Activated T-cell treated with anti-CD3 and anti-CD28 coated beads, Interleukin-2, amount 50 U/mL, for 4 hours (primary cell): ENCODE measurements around the gene BRK1. TPM values are rescaled to one million over a fixed set of nuclear protein-coding genes. Genes with fewer than 3 reads are reported as not detected.
A peak's percentile ranks its signal among the peaks of the same experiment; 100 is the strongest.
"Not testable (repeated sequence)": the region's sequence is repeated elsewhere in the genome, so short reads cannot be mapped to it uniquely, and the experiment has no call there.

Experiments
- ATAC-seq, 2 donors: fragments of 200-7000 bp; cut with Tn5 transposase; one replicate each; pipeline ENCODE4 v1.10.0; 2021
- DNase-seq: peaks from one replicate; pipeline ENCODE4 v3.0.0-alpha.2; 2020
- H3K27me3 Mint-ChIP-seq: one replicate; pipeline ENCODE4 v1.8.0; 2021; ENCODE audit warnings: low read depth, mixed read lengths
- H3K36me3 Mint-ChIP-seq: one replicate; pipeline ENCODE4 v1.8.0; 2022; ENCODE audit warnings: mixed read lengths; ENCODE audit not compliant: insufficient read depth
- H3K4me1 Mint-ChIP-seq: one replicate; pipeline ENCODE4 v1.8.0; 2021; ENCODE audit warnings: low read depth, mixed read lengths
- H3K4me3 Mint-ChIP-seq: one replicate; pipeline ENCODE4 v1.8.0; 2021; ENCODE audit warnings: mild to moderate bottlenecking, moderate library complexity, mixed read lengths
- H3K9me3 Mint-ChIP-seq: one replicate; pipeline ENCODE4 v1.8.0; 2021; ENCODE audit warnings: mixed read lengths
- total RNA-seq, 3 donors: library from RNA; stranded (reverse); gene quantifications; one replicate each; pipeline ENCODE4 v1.2.1, GENCODE V29; 2021

The BRK1 gene
- total RNA-seq, result 100 to 1,000 TPM in 1 of 3 donors, 10 to 100 TPM in 2; 93.5 to 104 (median 96.6) TPM

DNA sequence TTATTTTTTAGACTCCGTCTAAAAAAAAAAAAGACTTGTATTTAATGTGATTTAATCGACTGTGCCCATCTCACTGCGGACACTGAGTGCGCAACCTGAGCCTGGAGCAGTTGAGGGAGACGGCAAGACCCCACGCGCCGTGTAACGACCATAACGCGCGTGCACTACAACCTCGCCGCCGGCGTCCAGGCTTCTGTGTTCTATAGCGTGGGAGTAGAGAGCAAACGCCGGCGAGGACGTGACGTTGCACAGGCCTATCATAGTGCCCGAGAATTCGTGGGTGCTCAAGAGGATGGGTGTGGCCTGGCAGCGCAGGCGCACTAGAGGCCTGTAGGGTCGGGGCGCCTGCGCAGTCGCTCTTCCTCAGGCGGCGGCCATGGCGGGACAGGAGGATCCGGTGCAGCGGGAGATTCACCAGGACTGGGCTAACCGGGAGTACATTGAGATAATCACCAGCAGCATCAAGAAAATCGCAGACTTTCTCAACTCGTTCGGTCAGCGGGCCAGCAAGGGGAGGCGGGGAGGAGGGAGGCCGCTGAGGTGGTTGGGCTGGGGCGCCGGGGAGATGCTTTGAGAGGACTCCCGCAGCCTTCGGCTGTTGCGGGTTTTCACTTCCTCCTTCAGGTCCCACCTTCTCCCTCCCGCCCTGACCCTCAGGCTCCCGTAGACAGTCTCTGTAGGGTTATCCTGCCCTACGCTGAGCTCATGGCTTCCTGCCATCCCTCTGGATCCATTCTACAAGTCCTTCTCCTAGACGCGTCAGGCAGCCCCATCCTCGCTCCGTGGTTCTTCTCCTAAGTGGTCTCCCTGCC, at the start of gene BRK1:
BRK1 (plus strand) TSS at position 350 of the 812 bp plus-strand sequence; CDS start at position 377, 27 bp downstream.
- H3K4me3 Mint-ChIP-seq, result peak within 1 kb of the TSS; percentile 94
- DNase-seq (peak; percentile 91), ATAC-seq (peak; percentile 96 to 97)
- no peaks in the 10 kb centered on the region for H3K27me3 Mint-ChIP-seq
- H3K36me3 Mint-ChIP-seq, result peaks cover 5% of the 10 kb centered on the region
- H3K4me1 Mint-ChIP-seq, result peaks cover 33% of the 10 kb centered on the region
- no peaks in the 10 kb centered on the region for H3K9me3 Mint-ChIP-seq

DNA sequence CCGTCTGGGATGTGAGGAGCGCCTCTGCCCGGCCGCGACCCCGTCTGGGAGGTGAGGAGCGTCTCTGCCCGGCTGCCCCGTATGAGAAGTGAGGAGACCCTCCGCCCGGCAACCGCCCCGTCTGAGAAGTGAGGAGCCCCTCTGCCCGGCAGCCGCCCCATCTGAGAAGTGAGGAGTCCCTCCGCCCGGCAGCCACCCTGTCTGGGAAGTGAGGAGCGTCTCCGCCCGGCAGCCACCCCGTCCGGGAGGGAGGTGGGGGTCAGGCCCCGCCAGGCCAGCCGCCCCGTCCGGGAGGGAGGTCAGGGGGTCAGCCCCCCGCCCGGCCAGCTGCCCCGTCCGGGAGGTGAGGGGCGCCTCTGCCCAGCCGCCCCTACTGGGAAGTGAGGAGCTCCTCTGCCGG, 45.4 kb upstream of the BRK1 start:
- H3K4me3 Mint-ChIP-seq, H3K4me1 Mint-ChIP-seq, ATAC-seq, H3K27me3 Mint-ChIP-seq, H3K9me3 Mint-ChIP-seq, DNase-seq: not testable (repeated sequence)
- peaks cover 32% of the 10 kb centered on the region for H3K36me3 Mint-ChIP-seq

DNA sequence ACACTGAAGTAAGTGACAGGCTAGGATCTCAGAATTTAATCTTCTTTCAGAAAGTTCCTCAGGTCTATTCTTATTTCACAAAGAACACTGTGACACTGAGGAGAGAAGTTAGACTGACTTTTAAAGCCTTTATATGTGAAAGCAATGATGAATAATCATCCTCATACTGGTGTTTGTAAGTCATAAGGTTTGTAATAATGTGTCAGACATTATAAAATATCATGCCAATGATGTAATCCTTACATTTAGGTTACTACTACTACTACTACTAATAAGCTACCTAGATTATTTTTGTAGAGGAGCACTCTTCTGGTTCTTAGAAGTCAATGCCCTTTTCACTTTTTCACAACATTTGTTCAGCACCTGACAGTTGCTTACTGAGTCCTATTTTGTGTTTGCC, 40.8 kb upstream of the BRK1 start:
- H3K36me3 Mint-ChIP-seq, result peaks cover 7% of the 10 kb centered on the region
- no peak overlapping the region for H3K4me3 Mint-ChIP-seq

DNA sequence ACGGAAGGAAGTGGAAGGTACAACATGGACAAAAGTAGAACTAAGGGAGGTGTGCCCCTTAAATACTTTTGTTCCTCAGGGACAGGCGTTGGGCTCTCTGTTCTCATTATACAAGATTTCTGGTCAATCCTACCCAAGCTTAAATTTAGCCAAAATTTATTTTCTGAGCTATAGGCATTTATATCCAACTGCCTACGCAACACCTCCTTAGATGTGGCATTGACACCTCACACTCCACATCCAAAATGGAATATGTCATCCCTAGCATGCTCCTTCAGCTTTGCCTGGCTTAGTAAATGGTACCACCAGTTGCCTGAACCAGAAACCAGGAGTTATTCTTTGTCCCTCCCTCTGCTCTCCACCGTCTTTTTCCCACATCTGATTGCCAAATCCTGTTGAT, 33.6 kb upstream of the BRK1 start:
- Mint-ChIP-seq H3K4me3 (no peak overlapping the region), H3K4me1 (no peaks in the 10 kb centered on the region), H3K27me3 (no peaks in the 10 kb centered on the region), H3K36me3 (peaks cover 19% of the 10 kb centered on the region), H3K9me3 (no peaks in the 10 kb centered on the region)
- DNase-seq (no peak), ATAC-seq (no peak)

More for the DNA sequence above, 40.8 kb upstream of the BRK1 start:
- Mint-ChIP-seq H3K27me3 (no peaks in the 10 kb centered on the region), H3K4me1 (no peaks in the 10 kb centered on the region), H3K9me3 (no peaks in the 10 kb centered on the region)
- ATAC-seq (no peak), DNase-seq (no peak)

DNA sequence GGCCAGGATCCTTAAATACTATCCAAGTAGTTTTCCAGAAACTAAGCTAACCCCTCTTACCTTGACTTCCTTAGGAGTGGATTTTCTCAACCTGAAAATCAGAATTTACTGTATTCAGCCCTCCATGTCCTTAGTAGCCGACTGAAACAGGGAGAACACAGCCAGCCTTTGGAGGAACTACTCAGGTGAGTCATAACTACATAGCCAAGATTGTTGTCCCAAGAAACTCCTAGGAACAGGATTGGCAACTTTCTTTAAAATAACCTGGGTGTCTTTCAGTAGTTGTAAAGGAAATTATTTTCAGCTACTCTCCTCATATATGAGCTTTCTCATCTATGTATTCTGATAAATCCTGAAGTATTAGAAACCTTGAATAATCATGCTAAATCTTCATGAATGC, 29.7 kb upstream of the BRK1 start:
- Mint-ChIP-seq H3K4me3 (no peak overlapping the region), H3K4me1 (no peaks in the 10 kb centered on the region), H3K27me3 (no peaks in the 10 kb centered on the region), H3K9me3 (no peaks in the 10 kb centered on the region), H3K36me3 (peaks cover 34% of the 10 kb centered on the region)
- DNase-seq, result no peak
- no peak for ATAC-seq

DNA sequence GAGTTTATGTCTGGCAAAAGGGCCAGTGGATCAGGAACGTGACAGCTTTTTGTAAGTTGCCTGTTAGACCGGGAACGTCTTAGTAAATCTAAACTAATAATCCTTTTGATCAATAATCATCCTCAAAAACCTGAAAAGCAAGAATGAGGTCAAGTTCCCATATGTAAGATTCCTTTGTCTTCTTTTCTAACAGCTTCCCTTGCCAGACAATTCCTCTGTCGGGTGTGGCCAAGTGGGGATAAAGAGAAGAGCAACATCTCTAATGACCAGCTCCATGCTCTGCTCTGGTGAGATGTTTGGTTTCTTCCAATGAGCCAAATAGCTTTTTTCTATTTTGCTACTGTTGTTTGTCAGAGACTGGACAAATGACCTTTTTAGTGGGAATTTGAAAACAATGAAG, 27.2 kb upstream of the BRK1 start:
- Mint-ChIP-seq H3K9me3 (no peaks in the 10 kb centered on the region), H3K4me3 (no peak overlapping the region), H3K4me1 (no peaks in the 10 kb centered on the region), H3K27me3 (no peaks in the 10 kb centered on the region), H3K36me3 (peaks cover 32% of the 10 kb centered on the region)
- DNase-seq, result no peak
- no peak for ATAC-seq

DNA sequence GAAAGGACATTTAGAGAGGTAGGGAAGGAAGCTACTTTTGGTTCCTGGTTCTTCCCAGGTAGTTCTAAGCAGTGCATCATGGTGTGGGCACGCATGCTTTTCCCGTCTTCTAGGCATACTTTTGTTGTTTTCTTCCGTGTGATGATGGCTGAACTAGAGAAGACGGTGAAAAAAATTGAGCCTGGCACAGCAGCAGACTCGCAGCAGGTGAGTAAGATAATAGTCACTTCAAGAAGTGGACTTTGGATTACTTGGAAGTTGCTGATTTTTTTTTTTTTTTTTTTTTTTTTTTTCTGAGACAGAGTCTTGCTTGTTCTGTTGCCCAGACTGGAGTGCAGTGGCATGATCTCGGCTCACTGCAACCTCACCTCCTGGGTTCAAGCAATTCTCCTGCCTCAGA, 25.3 kb upstream of the BRK1 start:
- H3K9me3 Mint-ChIP-seq, result no peaks in the 10 kb centered on the region
- H3K27me3 Mint-ChIP-seq, result no peaks in the 10 kb centered on the region
- ATAC-seq (no peak), DNase-seq (no peak)
- H3K4me1 Mint-ChIP-seq, result no peaks in the 10 kb centered on the region
- H3K36me3 Mint-ChIP-seq, result peaks cover 30% of the 10 kb centered on the region
- H3K4me3 Mint-ChIP-seq, result no peak overlapping the region

DNA sequence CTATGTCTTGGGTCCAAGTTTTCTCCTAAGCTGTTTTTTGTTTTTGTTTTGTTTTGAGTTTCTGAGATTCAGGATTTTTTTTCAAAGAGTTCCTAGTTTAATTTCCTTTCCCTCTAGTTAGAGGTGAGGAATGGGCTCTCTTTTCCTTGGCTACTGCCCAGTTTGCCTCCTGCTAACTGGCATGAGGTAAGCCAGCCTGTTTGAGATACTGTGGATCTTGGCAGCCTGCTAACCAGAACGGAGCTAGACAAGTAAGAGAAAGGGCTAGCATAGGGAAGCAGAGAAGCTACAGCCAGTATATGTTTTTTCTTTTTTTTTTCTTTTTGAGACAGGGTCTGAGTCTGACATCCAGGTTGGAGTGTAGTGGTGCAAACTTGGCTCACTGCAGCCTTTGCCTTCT, 24.7 kb upstream of the BRK1 start:
- peaks cover 30% of the 10 kb centered on the region for H3K36me3 Mint-ChIP-seq
- DNase-seq, H3K4me1 Mint-ChIP-seq, ATAC-seq, H3K4me3 Mint-ChIP-seq, H3K27me3 Mint-ChIP-seq, H3K9me3 Mint-ChIP-seq: not testable (repeated sequence)

DNA sequence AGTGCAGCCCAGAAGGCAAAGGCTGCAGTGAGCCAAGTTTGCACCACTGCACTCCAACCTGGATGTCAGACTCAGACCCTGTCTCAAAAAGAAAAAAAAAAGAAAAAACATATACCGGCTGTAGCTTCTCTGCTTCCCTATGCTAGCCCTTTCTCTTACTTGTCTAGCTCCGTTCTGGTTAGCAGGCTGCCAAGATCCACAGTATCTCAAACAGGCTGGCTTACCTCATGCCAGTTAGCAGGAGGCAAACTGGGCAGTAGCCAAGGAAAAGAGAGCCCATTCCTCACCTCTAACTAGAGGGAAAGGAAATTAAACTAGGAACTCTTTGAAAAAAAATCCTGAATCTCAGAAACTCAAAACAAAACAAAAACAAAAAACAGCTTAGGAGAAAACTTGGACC, 24.1 kb upstream of the BRK1 start:
- H3K4me3 Mint-ChIP-seq, DNase-seq, H3K4me1 Mint-ChIP-seq, ATAC-seq, H3K9me3 Mint-ChIP-seq, H3K27me3 Mint-ChIP-seq: not testable (repeated sequence)
- H3K36me3 Mint-ChIP-seq, result peaks cover 30% of the 10 kb centered on the region

DNA sequence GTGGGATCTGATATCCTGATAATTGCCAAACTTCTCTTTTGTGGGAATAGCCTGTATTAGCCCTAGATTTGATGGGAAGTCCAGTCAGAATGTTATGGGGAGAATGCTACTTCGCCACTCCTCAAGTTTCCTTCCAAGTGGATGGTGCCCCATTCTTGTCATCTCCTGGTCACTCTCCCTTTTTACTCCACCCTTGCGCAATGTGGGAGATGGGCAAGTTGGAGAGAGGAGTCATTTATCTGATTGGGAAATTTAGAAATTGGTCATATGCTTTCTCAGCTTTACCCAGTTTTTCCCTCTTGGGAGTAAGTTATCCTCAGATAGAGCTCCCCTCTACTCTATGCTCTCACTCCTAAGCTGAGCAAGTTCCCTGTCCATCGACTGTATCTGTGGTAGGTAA, 21.8 kb upstream of the BRK1 start:
- DNase-seq, result no peak
- H3K27me3 Mint-ChIP-seq, result no peaks in the 10 kb centered on the region
- H3K4me3 Mint-ChIP-seq, result no peak overlapping the region
- no peak for ATAC-seq
- H3K9me3 Mint-ChIP-seq, result no peaks in the 10 kb centered on the region
- H3K4me1 Mint-ChIP-seq, result no peaks in the 10 kb centered on the region
- peaks cover 24% of the 10 kb centered on the region for H3K36me3 Mint-ChIP-seq

DNA sequence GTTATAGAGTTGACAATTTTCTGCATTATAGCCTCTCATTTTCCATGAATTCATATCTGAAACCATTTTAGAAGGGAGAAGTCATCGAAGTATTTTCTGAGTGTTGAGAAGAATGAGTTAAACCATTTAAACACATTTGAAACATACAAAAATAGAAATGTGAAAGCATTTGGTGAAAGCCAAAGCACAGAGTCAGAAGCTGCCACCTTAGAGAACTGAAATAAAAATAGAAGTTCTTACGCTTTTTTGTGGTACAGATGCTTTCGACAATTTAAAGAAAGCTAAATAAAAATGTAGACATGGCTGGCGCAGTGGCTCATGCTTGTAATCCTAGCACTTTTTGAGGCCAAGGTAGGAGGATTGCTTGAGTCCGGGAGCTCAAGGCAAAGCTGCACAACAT, 16.4 kb upstream of the BRK1 start:
- no peak overlapping the region for H3K4me3 Mint-ChIP-seq

DNA sequence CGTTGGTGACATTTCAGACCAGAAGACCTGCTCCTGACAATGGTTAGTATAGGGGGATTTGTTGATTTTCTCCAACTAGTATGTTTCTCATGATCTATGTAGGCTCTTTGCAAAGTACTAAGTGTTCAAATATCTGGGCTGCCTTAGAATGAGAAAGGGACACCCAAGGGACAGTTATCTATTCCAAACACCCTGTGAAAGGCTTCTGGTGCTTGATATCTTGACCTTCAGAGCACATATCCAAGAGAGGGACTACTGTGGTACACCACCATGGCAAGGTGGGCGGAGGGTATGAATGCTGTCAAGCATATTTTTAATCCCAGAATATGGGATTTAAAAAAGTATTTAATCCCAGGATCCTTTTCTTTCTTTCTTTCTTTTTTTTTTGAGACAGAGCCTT, 8.6 kb upstream of the BRK1 start:
- no peak for ATAC-seq
- H3K4me3 Mint-ChIP-seq, result no peak overlapping the region

More for the DNA sequence above, 16.4 kb upstream of the BRK1 start:
- DNase-seq, result no peak
- Mint-ChIP-seq H3K27me3 (no peaks in the 10 kb centered on the region), H3K4me1 (no peaks in the 10 kb centered on the region), H3K9me3 (no peaks in the 10 kb centered on the region), H3K36me3 (peaks cover 10% of the 10 kb centered on the region)
- no peak for ATAC-seq

DNA sequence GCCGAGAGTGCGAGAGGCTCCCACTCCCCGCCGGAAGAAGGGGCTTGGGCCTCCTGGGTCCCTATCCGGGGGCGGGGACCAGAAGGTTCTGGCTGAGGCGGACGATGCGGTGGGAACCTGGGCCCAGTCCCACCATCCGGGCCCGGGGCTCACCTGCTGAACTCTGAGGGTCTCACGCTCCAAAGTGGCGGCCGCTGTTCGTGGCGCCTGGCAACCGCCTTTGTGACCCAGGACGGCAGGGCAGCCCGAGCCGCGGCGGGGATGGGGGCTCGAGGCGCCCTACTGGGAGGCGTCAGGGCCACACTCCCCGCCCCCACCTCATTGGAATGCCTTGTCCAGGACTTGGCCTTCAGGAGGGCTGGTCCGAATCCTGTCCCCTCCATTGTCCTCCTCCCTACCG, 7.4 kb upstream of the BRK1 start, which contains the start of gene FANCD2OS:
FANCD2OS (minus strand) TSS at position 165 of the 400 bp plus-strand sequence. CDS start 3,481 bp downstream, outside the sequence.
- no peaks in the 10 kb centered on the region for H3K9me3 Mint-ChIP-seq
- ATAC-seq (no peak), DNase-seq (no peak)
- H3K4me3 Mint-ChIP-seq, result no peak within 1 kb of the TSS
- H3K36me3 Mint-ChIP-seq, result no peaks in the 10 kb centered on the region
- no peaks in the 10 kb centered on the region for H3K27me3 Mint-ChIP-seq
- no peaks in the 10 kb centered on the region for H3K4me1 Mint-ChIP-seq

More for the DNA sequence above, 8.6 kb upstream of the BRK1 start:
- no peaks in the 10 kb centered on the region for H3K36me3 Mint-ChIP-seq
- H3K9me3 Mint-ChIP-seq, result no peaks in the 10 kb centered on the region
- no peak for DNase-seq
- no peaks in the 10 kb centered on the region for H3K4me1 Mint-ChIP-seq
- no peaks in the 10 kb centered on the region for H3K27me3 Mint-ChIP-seq

DNA sequence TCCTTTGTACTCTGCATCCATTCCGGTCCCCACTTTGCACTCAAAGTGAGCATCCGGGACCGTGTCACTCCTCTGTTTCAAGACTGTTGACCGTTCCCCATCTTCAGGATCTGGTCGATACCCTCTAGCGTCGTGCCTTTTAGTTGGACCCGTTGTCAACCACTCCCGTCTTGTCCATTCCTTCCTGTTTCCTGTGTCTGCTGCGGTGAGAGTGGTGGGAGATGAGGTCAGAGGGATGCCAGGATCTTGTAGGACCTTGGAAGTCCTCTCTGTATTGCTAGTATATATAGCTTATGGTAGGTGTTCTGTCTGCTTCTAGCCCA, 624 bp downstream of the BRK1 start:
- DNase-seq (no peak), ATAC-seq (no peak)
- Mint-ChIP-seq H3K4me1 (peaks cover 39% of the 10 kb centered on the region), H3K36me3 (peaks cover 10% of the 10 kb centered on the region), H3K27me3 (no peaks in the 10 kb centered on the region), H3K9me3 (no peaks in the 10 kb centered on the region), H3K4me3 (peak overlapping the region; percentile 94)

DNA sequence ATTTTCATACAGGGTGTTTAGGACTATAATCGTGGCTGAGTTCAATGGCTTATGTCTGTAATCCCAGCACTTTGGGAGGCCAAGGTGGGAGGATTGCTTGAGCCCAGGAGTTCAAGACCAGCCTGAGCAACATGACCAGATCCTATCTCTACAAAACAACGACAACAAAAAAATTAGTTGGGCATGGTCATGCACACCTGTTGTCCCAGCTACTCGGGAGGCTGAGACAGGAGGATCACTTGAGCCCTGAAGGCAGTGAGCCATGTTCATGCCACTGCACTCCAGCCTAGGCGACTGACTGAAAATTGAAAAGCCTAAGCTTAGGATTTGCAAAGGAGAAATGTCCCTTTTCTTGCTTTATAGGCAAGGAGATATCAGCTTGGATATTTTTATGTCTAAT, 1.5 kb downstream of the BRK1 start:
- no peak for DNase-seq
- H3K9me3 Mint-ChIP-seq, result no peaks in the 10 kb centered on the region
- H3K4me3 Mint-ChIP-seq, result peak overlapping the region; percentile 94
- ATAC-seq, result no peak
- H3K36me3 Mint-ChIP-seq, result peaks cover 12% of the 10 kb centered on the region
- peaks cover 41% of the 10 kb centered on the region for H3K4me1 Mint-ChIP-seq
- H3K27me3 Mint-ChIP-seq, result no peaks in the 10 kb centered on the region
